Measurements from ENCODE around the gene UBE2D2. TPM values are rescaled to one million over a fixed set of nuclear protein-coding genes. Genes with fewer than 3 reads are reported as not detected.

The UBE2D2 gene
- total RNA-seq, 1 experiment from 2014 or later: 222 TPM

DNA sequence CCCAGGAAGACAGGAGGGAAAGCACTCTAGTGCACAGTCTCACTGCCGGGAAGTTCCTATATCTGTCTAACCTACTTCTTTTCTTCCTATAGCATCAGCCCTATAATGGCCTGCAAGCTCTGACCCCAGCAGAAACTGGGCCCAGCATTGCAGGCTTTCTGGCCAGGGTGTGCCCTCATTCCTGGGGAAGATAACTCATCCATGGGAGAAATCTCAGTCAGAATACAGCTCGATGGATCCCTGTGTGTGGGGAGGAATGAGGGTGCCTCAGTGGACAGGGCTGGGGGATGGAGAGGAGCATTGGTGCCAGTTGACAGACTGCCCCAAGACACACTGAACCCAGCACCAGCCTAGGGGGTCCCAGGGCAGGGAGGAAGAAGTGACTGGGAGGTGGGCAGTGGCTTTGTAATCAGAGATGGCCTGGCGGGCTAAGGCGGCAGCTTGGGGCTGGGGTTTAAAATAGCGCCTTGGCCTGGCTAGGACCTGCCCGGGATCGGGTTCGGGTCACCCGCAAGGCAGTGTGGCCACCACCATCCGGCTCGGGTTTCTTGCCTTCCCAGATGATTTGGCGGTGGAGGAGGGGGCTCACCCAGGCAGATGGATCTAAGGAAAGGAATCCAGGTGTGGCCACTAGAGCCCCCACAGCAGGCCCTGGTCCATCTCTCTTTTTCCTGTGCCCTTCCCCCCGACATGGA, 79.4 kb downstream of the UBE2D2 start:
- Histone ChIP-seq H3K36me3 (ENCODE audit: control insufficient read depth, insufficient read depth, low read length) (no peaks in the 10 kb centered on the region), H3K27me3 (ENCODE audit: control insufficient read depth, insufficient read depth, low read length) (no peaks in the 10 kb centered on the region), H3K9me3 (ENCODE audit: control insufficient read depth, insufficient read depth, low read depth, low read length) (no peaks in the 10 kb centered on the region), H3K27ac (ENCODE audit: low read length) (peak overlapping the region; percentile 0; the same call in 1 of the 2 replicates), H3K4me3 (ENCODE audit: low read depth in 2 of 2, low read length in 2 of 2) (no peak overlapping the region), H3K4me1 (ENCODE audit: control insufficient read depth, insufficient read depth, low read length) (peaks cover 69% of the 10 kb centered on the region)
- ChIA-PET CTCF (no interaction called here), POLR2A (no interaction called here)
- BruUV-seq (replicated peaks): no TSS peak
- in situ Hi-C loops (cut with HindIII; ENCODE audit: low pct_unique_long_range_greater_than_20kb, low sequenced_read_pairs) (no loop called here), intact Hi-C loops (cut with micrococcal nuclease; ENCODE audit: unreplicated experiment) (no loop called here)
- ATAC-seq (no peak), DNase-seq (ENCODE audit: low read depth, low spot score) (no peak)
- TF ChIP-seq TCF7L2 (IDR thresholded peaks at IDR 0.05; ENCODE audit: low read depth, low read length): no peak
- no peak for TF ChIP-seq CTCF (IDR thresholded peaks at IDR 0.05)
- no peak for TF ChIP-seq SIN3A (IDR thresholded peaks at IDR 0.05; ENCODE audit: borderline replicate concordance, insufficient read depth, low read depth, low read length)
- TF ChIP-seq, protein P1, sequence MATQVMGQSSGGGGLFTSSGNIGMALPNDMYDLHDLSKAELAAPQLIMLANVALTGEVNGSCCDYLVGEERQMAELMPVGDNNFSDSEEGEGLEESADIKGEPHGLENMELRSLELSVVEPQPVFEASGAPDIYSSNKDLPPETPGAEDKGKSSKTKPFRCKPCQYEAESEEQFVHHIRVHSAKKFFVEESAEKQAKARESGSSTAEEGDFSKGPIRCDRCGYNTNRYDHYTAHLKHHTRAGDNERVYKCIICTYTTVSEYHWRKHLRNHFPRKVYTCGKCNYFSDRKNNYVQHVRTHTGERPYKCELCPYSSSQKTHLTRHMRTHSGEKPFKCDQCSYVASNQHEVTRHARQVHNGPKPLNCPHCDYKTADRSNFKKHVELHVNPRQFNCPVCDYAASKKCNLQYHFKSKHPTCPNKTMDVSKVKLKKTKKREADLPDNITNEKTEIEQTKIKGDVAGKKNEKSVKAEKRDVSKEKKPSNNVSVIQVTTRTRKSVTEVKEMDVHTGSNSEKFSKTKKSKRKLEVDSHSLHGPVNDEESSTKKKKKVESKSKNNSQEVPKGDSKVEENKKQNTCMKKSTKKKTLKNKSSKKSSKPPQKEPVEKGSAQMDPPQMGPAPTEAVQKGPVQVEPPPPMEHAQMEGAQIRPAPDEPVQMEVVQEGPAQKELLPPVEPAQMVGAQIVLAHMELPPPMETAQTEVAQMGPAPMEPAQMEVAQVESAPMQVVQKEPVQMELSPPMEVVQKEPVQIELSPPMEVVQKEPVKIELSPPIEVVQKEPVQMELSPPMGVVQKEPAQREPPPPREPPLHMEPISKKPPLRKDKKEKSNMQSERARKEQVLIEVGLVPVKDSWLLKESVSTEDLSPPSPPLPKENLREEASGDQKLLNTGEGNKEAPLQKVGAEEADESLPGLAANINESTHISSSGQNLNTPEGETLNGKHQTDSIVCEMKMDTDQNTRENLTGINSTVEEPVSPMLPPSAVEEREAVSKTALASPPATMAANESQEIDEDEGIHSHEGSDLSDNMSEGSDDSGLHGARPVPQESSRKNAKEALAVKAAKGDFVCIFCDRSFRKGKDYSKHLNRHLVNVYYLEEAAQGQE (IDR thresholded peaks at IDR 0.05; ENCODE audit: insufficient read depth in 1 of 2, low read depth in 2 of 2, low read length in 1 of 2): no peak
- no peak for TF ChIP-seq POLR2AphosphoS5 (IDR thresholded peaks at IDR 0.05; ENCODE audit: low read depth, low read length)

DNA sequence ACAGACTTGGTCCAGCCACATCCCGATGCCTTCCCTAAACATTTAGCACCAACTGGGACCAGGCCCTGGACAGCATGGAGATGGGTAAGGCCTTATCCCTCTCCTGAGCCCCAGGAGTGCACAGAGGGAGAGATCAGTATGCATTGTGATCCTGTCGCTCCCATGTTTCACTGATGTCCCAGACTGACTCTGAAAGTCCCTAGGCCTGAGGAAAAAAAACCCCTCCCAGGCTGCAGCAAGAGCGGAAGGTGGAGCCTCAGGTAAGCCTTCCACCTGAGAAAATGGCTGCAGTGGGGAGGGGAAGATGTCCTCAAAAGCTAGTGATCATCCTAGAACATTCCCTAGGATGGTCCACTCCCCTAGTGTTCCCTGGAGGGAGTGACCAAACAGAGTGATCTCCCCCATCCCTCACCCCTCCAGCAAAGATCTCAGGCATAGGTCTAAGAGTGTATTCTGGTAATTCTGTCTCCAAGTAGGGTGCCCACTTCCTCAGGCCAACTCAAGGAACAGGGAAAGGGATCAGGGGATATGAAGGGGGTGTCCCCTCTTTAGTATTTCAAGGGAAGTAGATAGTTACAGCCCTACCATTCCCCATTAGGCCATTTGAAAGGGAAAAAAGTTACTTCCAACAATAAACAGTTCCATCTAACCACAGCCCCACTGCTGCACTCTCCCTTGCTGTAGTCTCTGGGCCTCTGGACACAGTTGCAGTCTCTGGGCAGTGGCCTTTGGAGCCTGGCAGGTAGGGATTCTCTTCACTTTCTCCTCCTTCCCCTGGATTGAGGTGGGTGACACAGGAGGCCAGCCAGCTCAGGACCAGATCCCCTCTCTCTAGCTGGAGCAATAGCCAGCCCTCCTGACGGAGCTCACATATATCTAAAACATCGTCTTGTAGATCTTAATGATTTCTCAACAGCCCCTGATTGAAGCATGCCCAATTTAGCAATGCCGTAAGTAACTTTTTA, 80.3 kb downstream of the UBE2D2 start:
- no TSS peak for BruUV-seq (replicated peaks)
- ATAC-seq (no peak), DNase-seq (ENCODE audit: low read depth, low spot score) (no peak)
- Histone ChIP-seq H3K4me1 (ENCODE audit: control insufficient read depth, insufficient read depth, low read length) (peaks cover 61% of the 10 kb centered on the region), H3K36me3 (ENCODE audit: control insufficient read depth, insufficient read depth, low read length) (no peaks in the 10 kb centered on the region), H3K4me3 (ENCODE audit: low read depth in 2 of 2, low read length in 2 of 2) (no peak overlapping the region), H3K9me3 (ENCODE audit: control insufficient read depth, insufficient read depth, low read depth, low read length) (no peaks in the 10 kb centered on the region), H3K27ac (ENCODE audit: low read length) (peak overlapping the region; percentile 2; the same call in 1 of the 2 replicates), H3K27me3 (ENCODE audit: control insufficient read depth, insufficient read depth, low read length) (no peaks in the 10 kb centered on the region)
- CTCF ChIA-PET: no interaction called here
- in situ Hi-C loops (cut with HindIII; ENCODE audit: low pct_unique_long_range_greater_than_20kb, low sequenced_read_pairs) (no loop called here), intact Hi-C loops (cut with micrococcal nuclease; ENCODE audit: unreplicated experiment) (no loop called here)
- POLR2A ChIA-PET: no interaction called here
- TF ChIP-seq CTCF (IDR thresholded peaks at IDR 0.05) (no peak), POLR2AphosphoS5 (IDR thresholded peaks at IDR 0.05; ENCODE audit: low read depth, low read length) (no peak), SIN3A (IDR thresholded peaks at IDR 0.05; ENCODE audit: borderline replicate concordance, insufficient read depth, low read depth, low read length) (no peak), TCF7L2 (IDR thresholded peaks at IDR 0.05; ENCODE audit: low read depth, low read length) (no peak)
- TF ChIP-seq, protein P1 (IDR thresholded peaks at IDR 0.05; ENCODE audit: insufficient read depth in 1 of 2, low read depth in 2 of 2, low read length in 1 of 2): no peak
